Airway epithelial cell (primary cell): ENCODE results near the gene SIX6. TPM values are rescaled to one million over a fixed set of nuclear protein-coding genes. Genes with fewer than 3 reads are reported as not detected.

ENCODE experiments used
- total RNA-seq: library from RNA; depleted of rRNA; stranded (reverse); fragments of >200 nt; gene quantifications from 2 replicates; pipeline ENCODE4 v1.2.3, GENCODE V29; 2015

The SIX6 gene
- total RNA-seq: not detected in 2 replicates

GRCh38 chr14:60508707-60509437 lies at the start of gene SIX6:
Gene SIX6, plus strand, starts transcription at chr14:60509146. Its CDS starts 253 bp downstream, at chr14:60509399.

GRCh38 chr14:60485598-60486251 lies 23.2 kb upstream of the SIX6 start, which contains the start of gene C14orf39:
Gene C14orf39, minus strand, starts transcription at chr14:60486063. Its CDS starts 985 bp downstream, at chr14:60485078.

Other genes starting within 250 kb of the SIX6 start
- gene C14orf39, start 23.1 kb upstream of the SIX6 start, total RNA-seq: 0.71 and 1.3 TPM in 2 replicates
- 11.3 and 19.1 TPM in 2 replicates for gene SIX1, start 140.3 kb downstream of the SIX6 start, total RNA-seq
- gene SIX4, start 215.2 kb downstream of the SIX6 start, total RNA-seq: 6.2 and 14.9 TPM in 2 replicates
- gene MNAT1, start 225.6 kb downstream of the SIX6 start, total RNA-seq: 48.2 and 49.9 TPM in 2 replicates